ENCODE measurements around the gene ZNF362.

- TF ChIP-seq CTCF (IDR thresholded peaks at IDR 0.05 in 2 of 3, conservative IDR thresholded peaks at IDR 0.05 in 1 of 3; ENCODE audit: borderline replicate concordance in 1 of 3, insufficient read depth in 1 of 3, low read depth in 2 of 3, low read length in 2 of 3) = no peak
- no peak for TF ChIP-seq FOSL1 (IDR thresholded peaks at IDR 0.05; ENCODE audit: low read depth)
- TF ChIP-seq EZH2 (IDR thresholded peaks at IDR 0.05) = no peak
- no peak for TF ChIP-seq POLR2AphosphoS5 (IDR thresholded peaks at IDR 0.05; ENCODE audit: low read depth, low read length)
- TF ChIP-seq POLR2A (IDR thresholded peaks at IDR 0.05; ENCODE audit: borderline replicate concordance, extremely low read depth, insufficient read depth, insufficient read length) = no peak
Observed at GRCh38 chr1:33282791-33283190, 26.5 kb downstream of the ZNF362 start.

Measured in HCT116 (cell line).